ENCODE data around the gene CCDC112. TPM values are rescaled to one million over a fixed set of nuclear protein-coding genes. Genes with fewer than 3 reads are reported as not detected.

CCDC112 gene
- total RNA-seq, 1 experiment from 2014 or later = 4.7 TPM

GRCh38 chr5:115262321-115263077 is 34.0 kb downstream of the CCDC112 start, which contains the start of gene PGGT1B:
Gene PGGT1B, minus strand, starts transcription at chr5:115262877. Its CDS starts 26 bp downstream, at chr5:115262851.
- peak; percentile 72 for DNase-seq (ENCODE audit: low spot score)

GRCh38 chr5:115262011-115262320 is 34.5 kb downstream of the CCDC112 start:
- DNase-seq (ENCODE audit: low spot score) = peak; percentile 69

GRCh38 chr5:115260248-115260647 is 36.2 kb downstream of the CCDC112 start:
- DNase-seq (ENCODE audit: low spot score) = no peak

GRCh38 chr5:115257981-115258380 is 38.5 kb downstream of the CCDC112 start:
- no peak for DNase-seq (ENCODE audit: low spot score)

GRCh38 chr5:115249379-115249778 is 47.1 kb downstream of the CCDC112 start:
- peak; percentile 25 for DNase-seq (ENCODE audit: low spot score)

- peak; percentile 69 for DNase-seq (ENCODE audit: low spot score)
Measured at GRCh38 chr5:115246361-115246991, 50.0 kb downstream of the CCDC112 start.

- DNase-seq (ENCODE audit: low spot score) = no peak
Measured at GRCh38 chr5:115243412-115243811, 53.0 kb downstream of the CCDC112 start.

GRCh38 chr5:115241881-115242642 is 54.4 kb downstream of the CCDC112 start:
- no peak for DNase-seq (ENCODE audit: low spot score)

- no peak for DNase-seq (ENCODE audit: low spot score)
Measured at GRCh38 chr5:115237066-115237465, 59.4 kb downstream of the CCDC112 start.

GRCh38 chr5:115236599-115236998 is 59.9 kb downstream of the CCDC112 start:
- DNase-seq (ENCODE audit: low spot score) = no peak

GRCh38 chr5:115231598-115231997 is 64.9 kb downstream of the CCDC112 start:
- DNase-seq (ENCODE audit: low spot score) = no peak

- DNase-seq (ENCODE audit: low spot score) = no peak
Measured at GRCh38 chr5:115229606-115230005, 66.8 kb downstream of the CCDC112 start.

- no peak for DNase-seq (ENCODE audit: low spot score)
Measured at GRCh38 chr5:115227281-115227680, 69.2 kb downstream of the CCDC112 start.

Small RNAs within 50 kb of the gene (small RNA-seq; reads per million reads assigned to genes)
- gene HMGN1P15 = not detected

Other genes with a start within 250 kb of the CCDC112 start
- gene TRIM36, start 126.7 kb downstream of the CCDC112 start, total RNA-seq (2014; rRNA removed; shearing (Covaris generic)) = 1.0 and 2.0 TPM in 2 replicates
- gene PGGT1B, start 33.8 kb downstream of the CCDC112 start, total RNA-seq (2014; rRNA removed; shearing (Covaris generic)) = 11.7 and 12.7 TPM in 2 replicates
- gene FEM1C, start 248.1 kb upstream of the CCDC112 start, total RNA-seq (2014; rRNA removed; shearing (Covaris generic)) = 6.7 and 7.3 TPM in 2 replicates